ENCODE results near the gene AP3S2. TPM values are rescaled to one million over a fixed set of nuclear protein-coding genes. Genes with fewer than 3 reads are reported as not detected.

Gene AP3S2
- total and polyA plus RNA-seq, 2 donors from 2014 or later, result 17.5 to 42.9 TPM

GRCh38 chr15:89799011-89799911 is 94.5 kb downstream of the AP3S2 start:
- H3K4me3 ChIP-seq (ENCODE audit: low read length in 3 of 3), result no peak overlapping the region
- peaks cover 0 to 23% (median 3%) of the 10 kb centered on the region in 3 donors for H3K36me3 ChIP-seq (ENCODE audit: control insufficient read depth in 2 of 3, insufficient read depth in 3 of 3, low read length in 3 of 3)
- no peak overlapping the region for H3K9ac ChIP-seq (ENCODE audit: low read length in 3 of 3)
- FAIRE-seq, result no peak
- intact Hi-C loops (cut with DNase I), result no loop called here
- H3K4me1 ChIP-seq (ENCODE audit: control insufficient read depth in 2 of 3, insufficient read depth in 2 of 3, low read depth in 1 of 3, low read length in 3 of 3), result peaks cover 0 to 15% (median 4%) of the 10 kb centered on the region in 3 donors
- no peaks in the 10 kb centered on the region for H3K27me3 ChIP-seq (ENCODE audit: control insufficient read depth, insufficient read depth, low read length)
- peak in 1 of 5 donors; percentile 45 for DNase-seq
- H3K27ac ChIP-seq (ENCODE audit: low read depth in 2 of 2, low read length in 2 of 2), result no peak overlapping the region
- TF ChIP-seq CTCF (IDR thresholded peaks at IDR 0.05; ENCODE audit: borderline replicate concordance, extremely low read depth, insufficient read depth), result no peak
- H3K9me3 ChIP-seq (ENCODE audit: control insufficient read depth in 2 of 3, insufficient read depth in 1 of 3, low read length in 3 of 3), result no peaks in the 10 kb centered on the region

GRCh38 chr15:89797678-89798201 is 96.1 kb downstream of the AP3S2 start:
- intact Hi-C loops (cut with DNase I), result no loop called here
- H3K36me3 ChIP-seq (ENCODE audit: control insufficient read depth in 2 of 3, insufficient read depth in 3 of 3, low read length in 3 of 3), result peaks cover 0 to 17% (median 3%) of the 10 kb centered on the region in 3 donors

GRCh38 chr15:89795996-89796395 is 97.8 kb downstream of the AP3S2 start:
- Histone ChIP-seq H3K27ac (ENCODE audit: low read depth in 2 of 2, low read length in 2 of 2) (no peak overlapping the region), H3K4me1 (ENCODE audit: control insufficient read depth in 2 of 3, insufficient read depth in 2 of 3, low read depth in 1 of 3, low read length in 3 of 3) (peaks cover 0 to 10% (median 4%) of the 10 kb centered on the region in 3 donors), H3K27me3 (ENCODE audit: control insufficient read depth, insufficient read depth, low read length) (no peaks in the 10 kb centered on the region), H3K9me3 (ENCODE audit: control insufficient read depth in 2 of 3, insufficient read depth in 1 of 3, low read length in 3 of 3) (no peaks in the 10 kb centered on the region), H3K4me3 (ENCODE audit: low read length in 3 of 3) (no peak overlapping the region), H3K36me3 (ENCODE audit: control insufficient read depth in 2 of 3, insufficient read depth in 3 of 3, low read length in 3 of 3) (peaks cover 0 to 25% (median 3%) of the 10 kb centered on the region in 3 donors), H3K9ac (ENCODE audit: low read length in 3 of 3) (no peak overlapping the region)
- no peak for TF ChIP-seq CTCF (IDR thresholded peaks at IDR 0.05; ENCODE audit: borderline replicate concordance, extremely low read depth, insufficient read depth)
- intact Hi-C loops (cut with DNase I), result no loop called here
- FAIRE-seq (no peak), DNase-seq (no peak)

More at GRCh38 chr15:89797678-89798201, 96.1 kb downstream of the AP3S2 start:
- Histone ChIP-seq H3K4me3 (ENCODE audit: low read length in 3 of 3) (no peak overlapping the region), H3K27me3 (ENCODE audit: control insufficient read depth, insufficient read depth, low read length) (no peaks in the 10 kb centered on the region), H3K9me3 (ENCODE audit: control insufficient read depth in 2 of 3, insufficient read depth in 1 of 3, low read length in 3 of 3) (no peaks in the 10 kb centered on the region), H3K9ac (ENCODE audit: low read length in 3 of 3) (no peak overlapping the region), H3K4me1 (ENCODE audit: control insufficient read depth in 2 of 3, insufficient read depth in 2 of 3, low read depth in 1 of 3, low read length in 3 of 3) (peaks cover 0 to 15% (median 4%) of the 10 kb centered on the region in 3 donors), H3K27ac (ENCODE audit: low read depth in 2 of 2, low read length in 2 of 2) (no peak overlapping the region)
- peak in 1 of 5 donors; percentile 45 for DNase-seq
- TF ChIP-seq CTCF (IDR thresholded peaks at IDR 0.05; ENCODE audit: borderline replicate concordance, extremely low read depth, insufficient read depth), result no peak
- FAIRE-seq, result no peak
